CD14-positive monocyte (primary cell): ENCODE data around the gene STK38. TPM values are rescaled to one million over a fixed set of nuclear protein-coding genes. Genes with fewer than 3 reads are reported as not detected.
"Not testable (repeated sequence)": the region's sequence is repeated elsewhere in the genome, so short reads cannot be mapped to it uniquely, and the experiment has no call there.

Source experiments
- DNase-seq, 3 donors: peaks; one replicate each; pipeline ENCODE4 v3.0.0-alpha.2; 2011 to 2022
- H2AFZ ChIP-seq: 2 replicates; pipeline ENCODE4 v1.6.0; 2012; ENCODE audit warnings: mild to moderate bottlenecking, low read depth, low read length, inconsistent platforms; ENCODE audit not compliant: insufficient read depth, poor library complexity, severe bottlenecking
- H3K27ac ChIP-seq, 2 donors: 1 replicate in 1 of 2; 2 replicates in 1 of 2; pipeline ENCODE4 v1.5.1; 2012 to 2013; ENCODE audit warnings: low read length in 2 of 2, control low read depth in 1 of 2, inconsistent platforms in 1 of 2, low read depth in 1 of 2, mild to moderate bottlenecking in 1 of 2
- H3K27me3 ChIP-seq, 2 donors: one replicate each; pipeline versions ENCODE4 v1.6.0 to v1.6.1; 2011 to 2013; ENCODE audit warnings: low read length in 2 of 2; ENCODE audit not compliant: control insufficient read depth in 2 of 2, insufficient read depth in 2 of 2
- H3K36me3 ChIP-seq, 2 donors: replicated peaks in 1 of 2; 1 replicate in 1 of 2; 2 replicates in 1 of 2; pipeline versions ENCODE4 v1.5.1 to v1.6.1; 2012 to 2013; ENCODE audit warnings: low read length in 2 of 2, control low read depth in 1 of 2, inconsistent platforms in 1 of 2, mild to moderate bottlenecking in 1 of 2; ENCODE audit not compliant: insufficient read depth in 2 of 2, control insufficient read depth in 1 of 2
- H3K4me1 ChIP-seq, 2 donors: 1 replicate in 1 of 2; 2 replicates in 1 of 2; pipeline versions ENCODE4 v1.5.1 to v1.6.1; 2012 to 2013; ENCODE audit warnings: low read length in 2 of 2, control low read depth in 1 of 2, inconsistent platforms in 1 of 2, mild to moderate bottlenecking in 1 of 2, moderate library complexity in 1 of 2; ENCODE audit not compliant: insufficient read depth in 2 of 2, control insufficient read depth in 1 of 2
- H3K4me2 ChIP-seq: replicated peaks from 2 replicates; pipeline ENCODE3; 2012; ENCODE audit warnings: low read length, moderate library complexity, mild to moderate bottlenecking; ENCODE audit not compliant: poor library complexity, severe bottlenecking; ENCODE audit errors: extremely low read depth
- H3K4me3 ChIP-seq, 3 experiments: fragments of 200-600 bp in 1 of 3; sonication (generic) in 1 of 3; replicated peaks in 1 of 3; 1 replicate in 2 of 3; 2 replicates in 1 of 3; pipeline ENCODE4 v1.5.1; 2011 to 2013; ENCODE audit warnings: low read length in 3 of 3, mild to moderate bottlenecking in 3 of 3, control low read depth in 2 of 3, low read depth in 2 of 3, inconsistent platforms in 1 of 3, moderate library complexity in 1 of 3
- H3K79me2 ChIP-seq: 2 replicates; pipeline ENCODE4 v1.6.0; 2012; ENCODE audit warnings: mild to moderate bottlenecking, control low read depth, inconsistent platforms, low read length, moderate library complexity; ENCODE audit not compliant: insufficient read depth
- H3K9ac ChIP-seq: 2 replicates; pipeline ENCODE4 v1.6.0; 2017; ENCODE audit warnings: low read length, mild to moderate bottlenecking; ENCODE audit not compliant: insufficient read depth, poor library complexity, severe bottlenecking
- H3K9me3 ChIP-seq, 2 donors: replicated peaks in 1 of 2; 1 replicate in 1 of 2; 2 replicates in 1 of 2; pipeline versions ENCODE4 v1.5.1 to v1.6.1; 2012 to 2013; ENCODE audit warnings: low read length in 2 of 2, control low read depth in 1 of 2; ENCODE audit not compliant: control insufficient read depth in 1 of 2, insufficient read depth in 1 of 2
- H4K20me1 ChIP-seq: 2 replicates; pipeline ENCODE4 v1.6.0; 2012; ENCODE audit warnings: mild to moderate bottlenecking, low read length, control low read depth, moderate library complexity; ENCODE audit not compliant: insufficient read depth
- H3K27ac Mint-ChIP-seq, 7 donors: one replicate each; pipeline ENCODE4 v1.8.0; 2020; ENCODE audit warnings: mild to moderate bottlenecking in 7 of 7, mixed read lengths in 7 of 7, moderate library complexity in 6 of 7, inconsistent platforms in 2 of 7
- H3K27me3 Mint-ChIP-seq, 3 donors: one replicate each; pipeline ENCODE4 v1.8.0; 2021 to 2022; ENCODE audit warnings: low read depth in 3 of 3, mild to moderate bottlenecking in 3 of 3, mixed read lengths in 3 of 3, moderate library complexity in 3 of 3, inconsistent platforms in 1 of 3
- H3K36me3 Mint-ChIP-seq, 2 donors: one replicate each; pipeline ENCODE4 v1.8.0; 2020; ENCODE audit warnings: mixed read lengths in 2 of 2, inconsistent platforms in 1 of 2, mild to moderate bottlenecking in 1 of 2
- H3K4me1 Mint-ChIP-seq: one replicate; pipeline ENCODE4 v1.8.0; 2020; ENCODE audit warnings: mild to moderate bottlenecking, mixed read lengths
- H3K4me3 Mint-ChIP-seq, 2 donors: one replicate each; pipeline ENCODE4 v1.8.0; 2020; ENCODE audit warnings: mild to moderate bottlenecking in 2 of 2, mixed read lengths in 2 of 2, moderate library complexity in 1 of 2
- H3K9me3 Mint-ChIP-seq, 7 donors: one replicate each; pipeline ENCODE4 v1.8.0; 2020 to 2022; ENCODE audit warnings: mixed read lengths in 7 of 7, mild to moderate bottlenecking in 6 of 7, moderate library complexity in 6 of 7, inconsistent platforms in 2 of 7
- WGBS: methylation state at CpG from one replicate; pipeline ENCODE4 v1.1.5; 2013; ENCODE audit warnings: missing lambda C conversion rate; ENCODE audit not compliant: insufficient coverage; 5-methylcytosine and 5-hydroxymethylcytosine counted together
- intact Hi-C, 2 donors: fragments of 100-400 bp; cut with micrococcal nuclease; formaldehyde crosslinking; loops; one replicate each; pipeline versions ENCODE4 v1.15.0 to v1.15.1; 2023
- polyA plus RNA-seq, 3 donors: library from polyadenylated mRNA; depleted of rRNA in 1 of 3; unstranded in 2 of 3; stranded (reverse) in 1 of 3; fragments of 300-500 nt in 2 of 3; fragments of >200 nt in 1 of 3; fragmentation: Illumina TruSeq in 2 of 3; gene quantifications; 1 replicate in 2 of 3; 2 replicates in 1 of 3; pipeline ENCODE4 v1.2.3, GENCODE V29; 2012 to 2021
- TF ChIP-seq, protein P1 (sequence below): fragments of 200-600 bp; IDR thresholded peaks from one replicate; pipeline ENCODE4 v1.8.0; 2022; ENCODE audit warnings: antibody characterized with exemption, mild to moderate bottlenecking

The STK38 gene
- polyA plus RNA-seq, 3 donors = 57.1 to 95.7 (median 58.4) TPM

DNA sequence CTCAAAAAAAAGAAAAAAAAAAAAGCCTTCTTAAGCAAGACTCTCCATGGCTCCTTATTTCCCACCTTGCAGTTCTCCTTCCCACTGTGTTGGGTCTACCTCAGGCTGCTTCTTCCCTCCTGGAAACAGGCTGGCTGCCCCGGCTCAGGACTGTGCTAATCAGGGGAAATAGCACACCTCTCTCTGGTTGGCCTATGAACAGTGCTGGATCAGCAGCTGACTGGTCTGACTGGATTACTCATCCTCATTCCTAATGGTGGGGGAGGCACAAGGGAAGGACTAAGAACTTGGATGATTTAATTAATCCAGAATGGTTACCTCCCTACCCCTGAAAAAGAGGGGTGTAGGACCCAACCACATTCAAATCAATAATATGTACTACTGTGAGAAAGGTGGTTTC, 43.0 kb upstream of the STK38 start:
- Histone ChIP-seq H3K27me3 (no peaks in the 10 kb centered on the region), H2AFZ (no peak overlapping the region), H4K20me1 (peaks cover 8% of the 10 kb centered on the region), H3K4me2 (no peak overlapping the region), H3K9me3 (no peaks in the 10 kb centered on the region), H3K36me3 (no peaks in the 10 kb centered on the region), H3K27ac (no peak overlapping the region), H3K4me3 (no peak overlapping the region), H3K4me1 (peaks cover 11 to 17% of the 10 kb centered on the region in 2 donors), H3K79me2 (peaks cover 22% of the 10 kb centered on the region), H3K9ac (no peak overlapping the region)
- WGBS = no CpG with 5 or more reads among the region's 1 CpG
- no peak for DNase-seq
- Mint-ChIP-seq H3K4me3 (no peak overlapping the region), H3K4me1 (peaks cover 12% of the 10 kb centered on the region), H3K9me3 (no peaks in the 10 kb centered on the region), H3K27ac (no peak overlapping the region), H3K27me3 (peaks cover 0 to 7% (median 0%) of the 10 kb centered on the region in 3 donors), H3K36me3 (peaks cover 0 to 4% of the 10 kb centered on the region in 2 donors)
- TF ChIP-seq, protein P1, sequence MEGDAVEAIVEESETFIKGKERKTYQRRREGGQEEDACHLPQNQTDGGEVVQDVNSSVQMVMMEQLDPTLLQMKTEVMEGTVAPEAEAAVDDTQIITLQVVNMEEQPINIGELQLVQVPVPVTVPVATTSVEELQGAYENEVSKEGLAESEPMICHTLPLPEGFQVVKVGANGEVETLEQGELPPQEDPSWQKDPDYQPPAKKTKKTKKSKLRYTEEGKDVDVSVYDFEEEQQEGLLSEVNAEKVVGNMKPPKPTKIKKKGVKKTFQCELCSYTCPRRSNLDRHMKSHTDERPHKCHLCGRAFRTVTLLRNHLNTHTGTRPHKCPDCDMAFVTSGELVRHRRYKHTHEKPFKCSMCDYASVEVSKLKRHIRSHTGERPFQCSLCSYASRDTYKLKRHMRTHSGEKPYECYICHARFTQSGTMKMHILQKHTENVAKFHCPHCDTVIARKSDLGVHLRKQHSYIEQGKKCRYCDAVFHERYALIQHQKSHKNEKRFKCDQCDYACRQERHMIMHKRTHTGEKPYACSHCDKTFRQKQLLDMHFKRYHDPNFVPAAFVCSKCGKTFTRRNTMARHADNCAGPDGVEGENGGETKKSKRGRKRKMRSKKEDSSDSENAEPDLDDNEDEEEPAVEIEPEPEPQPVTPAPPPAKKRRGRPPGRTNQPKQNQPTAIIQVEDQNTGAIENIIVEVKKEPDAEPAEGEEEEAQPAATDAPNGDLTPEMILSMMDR = no peak
- intact Hi-C loops = loop anchor here (5.0 to 10.0 kb wide), 2 partner anchors 43 to 145 kb away; partner anchors contain the start of genes KCTD20 (in 1 of the 2), PXT1 (in 1 of the 2) and STK38 (in 1 of the 2)

DNA sequence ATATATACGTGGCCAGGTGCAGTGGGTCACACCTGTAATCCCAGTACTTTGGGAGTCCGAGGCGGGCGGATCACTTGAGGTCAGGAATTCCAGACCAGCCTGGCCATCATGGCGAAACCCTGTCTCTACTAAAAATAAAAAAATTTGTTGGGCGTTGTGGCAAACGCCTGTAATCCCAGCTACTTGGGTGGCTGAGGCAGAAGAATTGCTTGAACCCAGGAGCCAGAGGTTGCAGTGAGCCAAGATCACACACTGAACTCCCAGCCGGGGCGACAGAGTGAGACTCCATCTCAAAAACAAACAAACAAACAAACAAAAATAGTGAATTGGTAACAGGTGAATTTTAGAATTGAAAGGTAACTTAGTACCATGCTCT, 41.7 kb upstream of the STK38 start:
- intact Hi-C loops, H3K4me3 ChIP-seq, H4K20me1 ChIP-seq, H3K27me3 Mint-ChIP-seq, H2AFZ ChIP-seq, DNase-seq, H3K27me3 ChIP-seq, H3K9ac ChIP-seq, H3K9me3 ChIP-seq, H3K4me3 Mint-ChIP-seq, H3K4me2 ChIP-seq, H3K36me3 ChIP-seq, H3K36me3 Mint-ChIP-seq, H3K27ac Mint-ChIP-seq, H3K27ac ChIP-seq, H3K9me3 Mint-ChIP-seq: not testable (repeated sequence)
- WGBS = 100% methylated on average over 5 of the region's 9 CpGs
- H3K4me1 Mint-ChIP-seq = peaks cover 12% of the 10 kb centered on the region
- Histone ChIP-seq H3K4me1 (peaks cover 11 to 17% of the 10 kb centered on the region in 2 donors), H3K79me2 (peaks cover 11% of the 10 kb centered on the region)
